ENCODE data around the gene ALDH1A1. TPM values are rescaled to one million over a fixed set of nuclear protein-coding genes. Genes with fewer than 3 reads are reported as not detected.

Gene ALDH1A1
- polyA plus RNA-seq, 2 donors = 22.9 to 37.8 TPM

DNA sequence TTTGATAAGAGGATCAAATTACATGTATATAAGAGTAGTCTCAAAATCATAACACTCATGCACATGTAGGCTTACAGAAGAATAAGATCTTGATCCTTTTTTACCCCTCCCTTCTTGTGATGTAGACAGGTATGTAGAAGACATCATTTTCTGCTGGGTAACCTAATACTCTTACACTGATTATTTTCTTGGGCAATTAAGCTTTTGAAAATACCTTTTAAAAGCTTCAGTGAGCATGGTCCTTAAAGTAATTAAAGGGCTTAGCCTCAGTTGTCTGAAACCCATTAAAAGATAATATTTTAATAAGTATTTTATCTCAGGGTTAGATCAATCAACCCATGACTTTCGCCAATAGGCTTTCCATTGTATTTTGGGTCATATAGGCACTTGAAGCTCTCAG, 50.6 kb downstream of the ALDH1A1 start:
- Histone ChIP-seq H3K4me1 (ENCODE audit: control insufficient read depth in 2 of 2, insufficient read depth in 2 of 2, low read length in 1 of 2) (no peaks in the 10 kb centered on the region), H3K27me3 (ENCODE audit: control insufficient read depth in 1 of 2, insufficient read depth in 2 of 2, low read length in 2 of 2) (no peaks in the 10 kb centered on the region), H3K9me3 (ENCODE audit: control insufficient read depth in 2 of 2, insufficient read depth in 1 of 2, low read depth in 1 of 2, low read length in 1 of 2) (no peaks in the 10 kb centered on the region), H3K27ac (ENCODE audit: low read depth in 2 of 2, low read length in 1 of 2) (no peak overlapping the region), H3K4me3 (ENCODE audit: low read depth in 1 of 2, low read length in 2 of 2) (no peak overlapping the region), H3K36me3 (ENCODE audit: control insufficient read depth in 2 of 2, insufficient read depth in 2 of 2, low read length in 1 of 2) (no peaks in the 10 kb centered on the region)
- WGBS, 2 donors = 91 to 93% methylated on average over 1 of the region's 1 CpG

DNA sequence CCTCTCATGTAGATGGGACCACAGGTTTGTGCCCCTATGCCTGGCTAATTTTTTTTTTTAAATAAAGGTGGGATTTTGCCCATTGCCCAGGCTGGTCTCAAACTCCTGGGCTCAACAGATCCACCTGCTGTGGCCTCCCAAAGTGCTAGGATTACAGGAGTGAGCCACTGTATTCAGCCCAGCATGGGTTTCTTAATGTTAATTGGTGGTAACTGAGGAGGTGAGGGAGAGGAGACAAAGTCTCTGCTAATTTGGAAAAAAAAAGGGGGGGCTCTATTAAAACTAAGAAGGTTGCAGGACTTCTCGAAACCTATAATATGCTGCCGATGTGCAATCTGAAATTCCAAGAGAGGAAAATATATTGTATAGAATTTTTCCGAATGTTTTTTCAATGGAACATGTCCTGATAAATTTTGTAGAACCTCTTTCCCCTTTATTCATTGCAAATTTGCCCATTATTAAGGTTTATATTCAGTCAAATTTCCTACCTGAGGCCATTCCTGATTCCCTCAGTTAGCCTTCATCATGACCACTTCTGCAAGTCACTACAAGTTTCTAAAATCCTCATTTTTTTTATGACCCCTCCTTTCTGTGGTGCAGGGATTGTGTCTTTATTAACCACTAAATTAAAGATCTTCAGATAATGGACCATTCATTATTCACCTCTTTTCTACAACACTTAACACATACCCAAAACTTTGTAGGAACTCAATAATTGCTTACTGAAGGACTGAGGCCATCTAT, 52.9 kb downstream of the ALDH1A1 start:
- no peaks in the 10 kb centered on the region for H3K4me1 ChIP-seq (ENCODE audit: control insufficient read depth in 2 of 2, insufficient read depth in 2 of 2, low read length in 1 of 2)
- H3K27me3 ChIP-seq (ENCODE audit: control insufficient read depth in 1 of 2, insufficient read depth in 2 of 2, low read length in 2 of 2) = no peaks in the 10 kb centered on the region
- H3K36me3 ChIP-seq (ENCODE audit: control insufficient read depth in 2 of 2, insufficient read depth in 2 of 2, low read length in 1 of 2) = no peaks in the 10 kb centered on the region
- no peaks in the 10 kb centered on the region for H3K9me3 ChIP-seq (ENCODE audit: control insufficient read depth in 2 of 2, insufficient read depth in 1 of 2, low read depth in 1 of 2, low read length in 1 of 2)
- H3K4me3 ChIP-seq (ENCODE audit: low read depth in 1 of 2, low read length in 2 of 2) = no peak overlapping the region
- WGBS, 2 donors = 94% methylated on average over 3 of the region's 3 CpGs
- no peak overlapping the region for H3K27ac ChIP-seq (ENCODE audit: low read depth in 2 of 2, low read length in 1 of 2)

DNA sequence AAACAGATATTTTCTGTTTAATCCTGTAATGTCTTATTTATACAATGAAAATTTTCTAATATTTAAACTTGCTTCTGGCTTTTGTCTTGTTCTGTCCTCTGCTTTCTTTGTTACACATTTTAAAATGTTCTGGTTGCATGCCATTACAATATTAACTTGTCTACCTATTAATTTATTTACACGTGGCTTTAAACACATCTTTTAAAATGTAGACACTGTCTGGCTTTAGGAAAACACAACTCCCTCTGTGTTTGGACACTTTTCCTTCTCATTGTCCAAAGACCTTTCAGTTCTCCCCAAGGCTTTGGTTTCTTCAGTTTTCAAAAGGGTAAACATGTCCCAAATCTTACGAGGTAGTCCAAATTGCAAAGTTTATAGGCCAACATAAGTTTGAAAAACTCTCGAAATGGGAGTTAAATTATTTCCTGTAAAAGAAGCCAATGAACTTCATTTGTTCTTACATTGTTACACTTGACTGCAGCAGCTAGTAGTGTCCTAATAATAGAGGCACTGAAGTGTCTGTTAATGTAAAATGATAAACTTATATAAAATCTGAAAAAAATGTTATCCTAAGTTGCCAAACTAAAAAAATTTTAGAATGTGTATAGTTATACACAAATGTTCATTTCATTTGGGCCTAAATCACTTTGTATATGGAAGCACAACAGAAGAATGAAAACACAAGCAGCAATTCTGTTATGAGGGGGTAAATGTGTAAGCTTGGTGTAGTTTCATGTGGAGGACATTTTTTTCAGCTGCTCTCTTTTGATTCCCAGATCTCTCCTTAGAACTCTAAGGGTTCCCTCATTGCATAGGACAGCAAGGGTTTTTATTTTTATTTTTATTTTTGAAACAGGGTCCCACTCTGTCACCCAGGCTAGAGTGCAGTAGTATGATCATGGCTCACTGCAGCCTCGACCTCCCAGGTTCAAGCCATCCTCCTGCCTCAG, 53.8 kb downstream of the ALDH1A1 start:
- Histone ChIP-seq H3K27me3 (ENCODE audit: control insufficient read depth in 1 of 2, insufficient read depth in 2 of 2, low read length in 2 of 2) (no peaks in the 10 kb centered on the region), H3K36me3 (ENCODE audit: control insufficient read depth in 2 of 2, insufficient read depth in 2 of 2, low read length in 1 of 2) (no peaks in the 10 kb centered on the region), H3K4me1 (ENCODE audit: control insufficient read depth in 2 of 2, insufficient read depth in 2 of 2, low read length in 1 of 2) (no peaks in the 10 kb centered on the region), H3K4me3 (ENCODE audit: low read depth in 1 of 2, low read length in 2 of 2) (no peak overlapping the region), H3K9me3 (ENCODE audit: control insufficient read depth in 2 of 2, insufficient read depth in 1 of 2, low read depth in 1 of 2, low read length in 1 of 2) (no peaks in the 10 kb centered on the region), H3K27ac (ENCODE audit: low read depth in 2 of 2, low read length in 1 of 2) (no peak overlapping the region)
- 66% methylated on average over 4 of the region's 4 CpGs for WGBS, 2 donors

DNA sequence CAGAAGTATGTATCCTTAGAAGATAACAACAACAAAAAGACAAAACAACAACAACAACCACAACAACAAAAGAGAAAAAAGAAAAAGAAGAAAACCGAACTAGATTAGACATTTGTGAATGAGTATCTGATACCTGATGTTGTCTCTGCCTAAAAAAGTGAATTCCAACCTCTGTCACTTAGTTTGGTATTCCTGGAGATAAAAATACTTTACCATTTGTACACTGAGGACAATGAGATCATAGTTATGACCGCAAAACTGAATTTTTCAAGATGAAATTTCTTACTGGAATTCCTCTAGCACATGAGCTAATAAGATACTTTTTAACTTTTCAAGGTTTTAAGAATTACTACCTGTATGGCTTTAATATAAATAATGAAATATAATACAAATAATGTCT, 54.5 kb downstream of the ALDH1A1 start:
- no peak overlapping the region for H3K27ac ChIP-seq (ENCODE audit: low read depth in 2 of 2, low read length in 1 of 2)
- 82 to 87% methylated on average over 2 of the region's 2 CpGs for WGBS, 2 donors
- H3K36me3 ChIP-seq (ENCODE audit: control insufficient read depth in 2 of 2, insufficient read depth in 2 of 2, low read length in 1 of 2) = no peaks in the 10 kb centered on the region
- H3K27me3 ChIP-seq (ENCODE audit: control insufficient read depth in 1 of 2, insufficient read depth in 2 of 2, low read length in 2 of 2) = no peaks in the 10 kb centered on the region
- no peaks in the 10 kb centered on the region for H3K9me3 ChIP-seq (ENCODE audit: control insufficient read depth in 2 of 2, insufficient read depth in 1 of 2, low read depth in 1 of 2, low read length in 1 of 2)
- H3K4me3 ChIP-seq (ENCODE audit: low read depth in 1 of 2, low read length in 2 of 2) = no peak overlapping the region
- no peaks in the 10 kb centered on the region for H3K4me1 ChIP-seq (ENCODE audit: control insufficient read depth in 2 of 2, insufficient read depth in 2 of 2, low read length in 1 of 2)

DNA sequence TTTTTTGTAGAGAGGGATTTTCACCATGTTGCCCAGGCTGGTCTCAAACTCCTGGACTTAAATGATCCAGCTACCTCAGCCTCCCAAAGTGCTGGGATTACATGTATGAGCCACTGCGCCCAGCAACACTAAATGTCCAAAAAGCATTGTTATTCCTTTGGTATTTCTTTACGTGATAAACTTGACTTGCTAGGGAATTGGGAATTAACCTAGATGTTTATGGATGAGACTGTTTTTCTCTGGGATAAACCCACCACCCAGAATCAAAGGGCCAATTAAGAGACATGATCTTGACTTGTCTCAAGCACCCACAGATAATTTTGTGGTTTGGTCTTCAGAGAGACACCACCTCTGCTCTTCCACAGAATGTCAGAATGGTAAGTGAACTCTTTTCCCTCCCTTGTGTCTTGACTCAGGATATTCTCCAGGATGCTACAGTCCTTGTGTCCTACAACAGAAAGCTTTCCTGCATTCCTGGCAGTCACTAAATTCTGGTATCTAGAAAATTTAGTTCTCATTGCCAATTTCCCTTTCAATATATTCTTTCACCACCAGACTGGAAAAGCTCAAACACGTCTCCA, 55.7 kb downstream of the ALDH1A1 start:
- Histone ChIP-seq H3K27ac (ENCODE audit: low read depth in 2 of 2, low read length in 1 of 2) (no peak overlapping the region), H3K4me3 (ENCODE audit: low read depth in 1 of 2, low read length in 2 of 2) (no peak overlapping the region), H3K4me1 (ENCODE audit: control insufficient read depth in 2 of 2, insufficient read depth in 2 of 2, low read length in 1 of 2) (no peaks in the 10 kb centered on the region), H3K27me3 (ENCODE audit: control insufficient read depth in 1 of 2, insufficient read depth in 2 of 2, low read length in 2 of 2) (no peaks in the 10 kb centered on the region), H3K9me3 (ENCODE audit: control insufficient read depth in 2 of 2, insufficient read depth in 1 of 2, low read depth in 1 of 2, low read length in 1 of 2) (no peaks in the 10 kb centered on the region), H3K36me3 (ENCODE audit: control insufficient read depth in 2 of 2, insufficient read depth in 2 of 2, low read length in 1 of 2) (no peaks in the 10 kb centered on the region)
- WGBS, 2 donors = 84 to 85% methylated on average over 3 of the region's 3 CpGs

DNA sequence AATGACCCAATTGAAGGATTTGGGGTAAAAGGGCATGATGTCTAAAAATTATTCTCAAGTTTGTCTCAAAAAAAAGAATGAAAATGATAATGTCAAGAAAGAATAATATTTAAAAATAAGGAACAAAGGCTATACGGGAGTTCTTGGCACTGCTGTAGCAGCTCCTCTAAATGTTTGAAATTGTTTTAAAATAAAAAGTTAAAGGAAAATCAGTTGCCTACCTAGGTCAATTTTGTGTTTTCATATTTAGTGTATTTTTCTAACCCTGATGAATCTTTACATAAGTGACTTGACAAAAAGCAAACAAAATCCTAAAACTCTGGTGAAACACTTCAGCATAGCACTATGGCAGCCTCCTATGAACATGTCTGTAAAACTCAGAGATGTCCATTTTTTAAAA, 56.4 kb downstream of the ALDH1A1 start:
- Histone ChIP-seq H3K27me3 (ENCODE audit: control insufficient read depth in 1 of 2, insufficient read depth in 2 of 2, low read length in 2 of 2) (no peaks in the 10 kb centered on the region), H3K4me1 (ENCODE audit: control insufficient read depth in 2 of 2, insufficient read depth in 2 of 2, low read length in 1 of 2) (no peaks in the 10 kb centered on the region), H3K4me3 (ENCODE audit: low read depth in 1 of 2, low read length in 2 of 2) (no peak overlapping the region), H3K36me3 (ENCODE audit: control insufficient read depth in 2 of 2, insufficient read depth in 2 of 2, low read length in 1 of 2) (no peaks in the 10 kb centered on the region), H3K9me3 (ENCODE audit: control insufficient read depth in 2 of 2, insufficient read depth in 1 of 2, low read depth in 1 of 2, low read length in 1 of 2) (no peaks in the 10 kb centered on the region), H3K27ac (ENCODE audit: low read depth in 2 of 2, low read length in 1 of 2) (no peak overlapping the region)
- 88 to 95% methylated on average over 1 of the region's 1 CpG for WGBS, 2 donors

DNA sequence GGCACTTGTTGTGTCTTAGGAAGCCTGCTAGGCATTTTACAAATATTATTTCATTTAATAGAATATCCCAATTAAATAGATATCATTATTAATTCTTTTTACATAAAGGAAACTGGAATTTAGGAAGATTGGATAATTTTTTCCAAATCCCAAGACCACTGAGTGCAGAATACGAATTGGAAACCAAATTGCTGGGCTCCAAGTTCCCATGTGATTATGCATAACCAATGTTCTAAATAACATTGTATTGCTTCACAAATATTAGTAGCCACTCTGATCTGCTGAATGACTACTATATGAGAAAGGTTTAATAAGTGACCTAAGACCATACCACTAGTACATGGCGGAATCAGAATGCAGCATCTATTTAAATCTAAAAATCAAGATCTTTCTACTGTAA, 57.7 kb downstream of the ALDH1A1 start:
- no peak overlapping the region for H3K27ac ChIP-seq (ENCODE audit: low read depth in 2 of 2, low read length in 1 of 2)
- no peaks in the 10 kb centered on the region for H3K36me3 ChIP-seq (ENCODE audit: control insufficient read depth in 2 of 2, insufficient read depth in 2 of 2, low read length in 1 of 2)
- no peaks in the 10 kb centered on the region for H3K9me3 ChIP-seq (ENCODE audit: control insufficient read depth in 2 of 2, insufficient read depth in 1 of 2, low read depth in 1 of 2, low read length in 1 of 2)
- no peak overlapping the region for H3K4me3 ChIP-seq (ENCODE audit: low read depth in 1 of 2, low read length in 2 of 2)
- no peaks in the 10 kb centered on the region for H3K4me1 ChIP-seq (ENCODE audit: control insufficient read depth in 2 of 2, insufficient read depth in 2 of 2, low read length in 1 of 2)
- no peaks in the 10 kb centered on the region for H3K27me3 ChIP-seq (ENCODE audit: control insufficient read depth in 1 of 2, insufficient read depth in 2 of 2, low read length in 2 of 2)
- 92 to 94% methylated on average over 2 of the region's 2 CpGs for WGBS, 2 donors

DNA sequence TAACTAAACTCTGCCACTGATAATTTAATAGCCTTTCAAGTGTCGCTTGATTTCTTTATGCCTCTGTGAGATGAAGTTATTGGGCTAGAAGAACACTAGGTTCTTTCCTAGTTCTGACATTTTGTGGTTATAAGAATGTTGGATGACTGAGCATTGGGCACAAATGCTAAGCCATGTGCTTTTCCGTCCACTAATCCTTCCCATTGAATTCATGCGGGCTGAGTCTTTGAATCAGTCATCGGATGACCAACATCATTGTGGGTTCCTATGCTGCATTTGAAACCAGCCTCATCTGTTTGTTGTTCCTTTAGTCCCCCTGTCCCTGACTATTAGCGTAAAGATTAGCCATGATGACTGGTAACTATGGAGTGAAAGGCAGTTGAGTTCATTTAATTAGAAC, 58.5 kb downstream of the ALDH1A1 start:
- no peaks in the 10 kb centered on the region for H3K9me3 ChIP-seq (ENCODE audit: control insufficient read depth in 2 of 2, insufficient read depth in 1 of 2, low read depth in 1 of 2, low read length in 1 of 2)
- no peak overlapping the region for H3K4me3 ChIP-seq (ENCODE audit: low read depth in 1 of 2, low read length in 2 of 2)
- H3K27me3 ChIP-seq (ENCODE audit: control insufficient read depth in 1 of 2, insufficient read depth in 2 of 2, low read length in 2 of 2) = no peaks in the 10 kb centered on the region
- no peak overlapping the region for H3K27ac ChIP-seq (ENCODE audit: low read depth in 2 of 2, low read length in 1 of 2)
- no peaks in the 10 kb centered on the region for H3K4me1 ChIP-seq (ENCODE audit: control insufficient read depth in 2 of 2, insufficient read depth in 2 of 2, low read length in 1 of 2)
- no peaks in the 10 kb centered on the region for H3K36me3 ChIP-seq (ENCODE audit: control insufficient read depth in 2 of 2, insufficient read depth in 2 of 2, low read length in 1 of 2)
- WGBS, 2 donors = 91% methylated on average over 5 of the region's 5 CpGs

DNA sequence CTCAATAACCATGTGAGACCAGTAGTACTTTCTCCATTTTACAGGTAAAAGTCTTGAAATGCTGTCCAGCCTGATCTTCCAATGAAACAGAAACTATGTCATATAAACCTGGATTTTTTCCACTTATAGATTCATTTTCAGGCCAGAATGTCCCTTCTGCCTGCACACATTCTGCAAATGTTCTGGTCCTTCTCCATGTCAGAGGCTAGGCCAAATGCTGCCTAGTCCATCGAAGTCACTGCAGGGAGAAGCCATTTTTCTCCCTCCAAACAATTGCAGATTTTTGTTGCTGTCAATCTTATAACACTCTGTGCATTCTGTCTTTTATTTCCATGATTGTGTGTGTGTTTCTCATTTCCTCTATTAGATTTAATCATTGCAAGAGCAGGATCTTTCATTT, 59.4 kb downstream of the ALDH1A1 start:
- no peaks in the 10 kb centered on the region for H3K9me3 ChIP-seq (ENCODE audit: control insufficient read depth in 2 of 2, insufficient read depth in 1 of 2, low read depth in 1 of 2, low read length in 1 of 2)
- H3K4me1 ChIP-seq (ENCODE audit: control insufficient read depth in 2 of 2, insufficient read depth in 2 of 2, low read length in 1 of 2) = no peaks in the 10 kb centered on the region
- WGBS, 2 donors = 83 to 91% methylated on average over 1 of the region's 1 CpG
- no peak overlapping the region for H3K27ac ChIP-seq (ENCODE audit: low read depth in 2 of 2, low read length in 1 of 2)
- no peaks in the 10 kb centered on the region for H3K27me3 ChIP-seq (ENCODE audit: control insufficient read depth in 1 of 2, insufficient read depth in 2 of 2, low read length in 2 of 2)
- no peaks in the 10 kb centered on the region for H3K36me3 ChIP-seq (ENCODE audit: control insufficient read depth in 2 of 2, insufficient read depth in 2 of 2, low read length in 1 of 2)
- H3K4me3 ChIP-seq (ENCODE audit: low read depth in 1 of 2, low read length in 2 of 2) = no peak overlapping the region
